HG02763 (cell line): Measurements from ENCODE around the gene MAPKAP1.

Experiments
- ATAC-seq: cut with Tn5 transposase; IDR thresholded peaks from one replicate; pipeline ENCODE4 v1.9.1; 2021; ENCODE audit warnings: mild to moderate bottlenecking, moderate library complexity; ENCODE audit not compliant: unreplicated experiment

The MAPKAP1 gene

GRCh38 chr9:125540497-125540896, 166.5 kb downstream of the MAPKAP1 start:
- ATAC-seq = no peak

- no peak for ATAC-seq
Measured at GRCh38 chr9:125538092-125538473, 168.9 kb downstream of the MAPKAP1 start.

GRCh38 chr9:125537442-125538091, 169.4 kb downstream of the MAPKAP1 start:
- no peak for ATAC-seq

GRCh38 chr9:125536776-125537175, 170.2 kb downstream of the MAPKAP1 start:
- no peak for ATAC-seq

GRCh38 chr9:125536167-125536772, 170.7 kb downstream of the MAPKAP1 start:
- no peak for ATAC-seq

GRCh38 chr9:125534971-125535701, 171.9 kb downstream of the MAPKAP1 start:
- no peak for ATAC-seq

- ATAC-seq = no peak
Measured at GRCh38 chr9:125532812-125533594, 174.0 kb downstream of the MAPKAP1 start.

GRCh38 chr9:125532412-125532811, 174.6 kb downstream of the MAPKAP1 start:
- ATAC-seq = no peak

GRCh38 chr9:125529589-125530515, 177.2 kb downstream of the MAPKAP1 start:
- ATAC-seq = no peak

GRCh38 chr9:125529107-125529506, 177.9 kb downstream of the MAPKAP1 start:
- ATAC-seq = no peak

GRCh38 chr9:125527471-125528002, 179.5 kb downstream of the MAPKAP1 start:
- ATAC-seq = no peak

GRCh38 chr9:125525921-125526631, 180.9 kb downstream of the MAPKAP1 start:
- ATAC-seq = no peak

GRCh38 chr9:125524583-125525355, 182.2 kb downstream of the MAPKAP1 start:
- no peak for ATAC-seq

- no peak for ATAC-seq
Measured at GRCh38 chr9:125523681-125524080, 183.3 kb downstream of the MAPKAP1 start.

- no peak for ATAC-seq
Measured at GRCh38 chr9:125522328-125522725, 184.7 kb downstream of the MAPKAP1 start.

- ATAC-seq = no peak
Measured at GRCh38 chr9:125521462-125522327, 185.3 kb downstream of the MAPKAP1 start.

GRCh38 chr9:125519734-125520133, 187.3 kb downstream of the MAPKAP1 start:
- ATAC-seq = no peak

- no peak for ATAC-seq
Measured at GRCh38 chr9:125517577-125517976, 189.4 kb downstream of the MAPKAP1 start.
